ENCODE results near the gene POLA2.

Gene POLA2

GRCh38 chr11:65219930-65220213, 41.9 kb upstream of the POLA2 start:
- no peak overlapping the region for H3K14ac ChIP-seq (ENCODE audit: low read length)
- no peaks in the 10 kb centered on the region for H3K79me1 ChIP-seq (ENCODE audit: low read length)
- H3K4ac ChIP-seq (ENCODE audit: low read depth, low read length): no peak overlapping the region
- no peak overlapping the region for H3K23ac ChIP-seq (ENCODE audit: low read length)
- H3K27me3 ChIP-seq (ENCODE audit: insufficient read depth, low read length): no peaks in the 10 kb centered on the region
- H3K4me3 ChIP-seq (ENCODE audit: low read depth, low read length): no peak overlapping the region
- H3K4me1 ChIP-seq (ENCODE audit: control insufficient read depth in 1 of 2, insufficient read depth in 2 of 2, low read length in 2 of 2): peaks cover 8 to 9% of the 10 kb centered on the region in 2 experiments
- H4K8ac ChIP-seq (ENCODE audit: low read depth, low read length): no peak overlapping the region
- DNase-seq: no peak
- no peak overlapping the region for H2BK5ac ChIP-seq (ENCODE audit: low read depth, low read length, poor library complexity)
- no peak overlapping the region for H4K12ac ChIP-seq (ENCODE audit: low read depth, low read length)
- H3K18ac ChIP-seq (ENCODE audit: low read length): no peak overlapping the region
- no peak overlapping the region for H4K91ac ChIP-seq (ENCODE audit: low read depth, low read length)
- no peak overlapping the region for H2BK120ac ChIP-seq (ENCODE audit: insufficient read depth, low read length, poor library complexity)
- H3K4me2 ChIP-seq (ENCODE audit: low read length): no peak overlapping the region
- H3K36me3 ChIP-seq (ENCODE audit: control insufficient read depth in 1 of 2, insufficient read depth in 2 of 2, low read length in 2 of 2): peaks cover 0 to 3% of the 10 kb centered on the region in 2 experiments
- H2AFZ ChIP-seq (ENCODE audit: insufficient read depth, low read length, poor library complexity): no peak overlapping the region
- peaks cover 4% of the 10 kb centered on the region for H3K9me3 ChIP-seq (ENCODE audit: insufficient read depth, low read depth, low read length)
- H3K9ac ChIP-seq (ENCODE audit: low read length): no peak overlapping the region
- WGBS (ENCODE audit: extremely low coverage, insufficient coverage, insufficient read length): no CpG with 5 or more reads among the region's 3 CpGs
- H2AK5ac ChIP-seq (ENCODE audit: low read length): no peak overlapping the region
- no peak overlapping the region for H3K27ac ChIP-seq (ENCODE audit: low read depth, low read length)
- no peak overlapping the region for H2BK12ac ChIP-seq (ENCODE audit: low read length)
- H3K79me2 ChIP-seq (ENCODE audit: control insufficient read depth, insufficient read depth, low read length, poor library complexity): no peaks in the 10 kb centered on the region

DNA sequence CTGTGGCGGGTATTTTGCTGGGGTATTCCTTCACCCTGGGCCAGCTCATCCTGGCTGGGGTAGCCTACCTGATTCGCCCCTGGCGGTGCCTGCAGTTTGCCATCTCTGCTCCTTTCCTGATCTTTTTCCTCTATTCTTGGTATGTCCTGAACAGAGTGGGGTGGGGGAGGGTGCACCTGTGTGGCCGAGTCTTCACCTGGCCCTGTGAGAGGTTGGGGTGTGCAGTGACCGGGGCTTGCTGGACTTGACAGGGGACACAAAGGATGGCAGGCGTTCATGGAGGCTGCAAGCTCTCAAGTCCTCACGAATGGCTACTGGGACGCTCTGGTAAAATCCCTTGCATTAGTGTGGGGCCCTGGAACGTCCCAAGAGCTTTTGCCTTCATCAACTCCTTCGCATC, 40.7 kb upstream of the POLA2 start:
- Histone ChIP-seq H3K27ac (ENCODE audit: low read depth, low read length) (no peak overlapping the region), H4K91ac (ENCODE audit: low read depth, low read length) (no peak overlapping the region), H3K79me2 (ENCODE audit: control insufficient read depth, insufficient read depth, low read length, poor library complexity) (peaks cover 2% of the 10 kb centered on the region), H3K4me3 (ENCODE audit: low read depth, low read length) (no peak overlapping the region), H3K79me1 (ENCODE audit: low read length) (peaks cover 9% of the 10 kb centered on the region), H2BK120ac (ENCODE audit: insufficient read depth, low read length, poor library complexity) (peak overlapping the region; percentile 24), H3K4me1 (ENCODE audit: control insufficient read depth in 1 of 2, insufficient read depth in 2 of 2, low read length in 2 of 2) (peaks cover 17 to 18% of the 10 kb centered on the region in 2 experiments), H3K36me3 (ENCODE audit: control insufficient read depth in 1 of 2, insufficient read depth in 2 of 2, low read length in 2 of 2) (peaks cover 0 to 3% of the 10 kb centered on the region in 2 experiments), H4K12ac (ENCODE audit: low read depth, low read length) (peak overlapping the region; percentile 26), H3K4me2 (ENCODE audit: low read length) (no peak overlapping the region), H2BK12ac (ENCODE audit: low read length) (no peak overlapping the region), H3K9ac (ENCODE audit: low read length) (no peak overlapping the region), H2AK5ac (ENCODE audit: low read length) (no peak overlapping the region), H2BK5ac (ENCODE audit: low read depth, low read length, poor library complexity) (no peak overlapping the region), H3K4ac (ENCODE audit: low read depth, low read length) (no peak overlapping the region), H3K23ac (ENCODE audit: low read length) (no peak overlapping the region), H3K9me3 (ENCODE audit: insufficient read depth, low read depth, low read length) (peaks cover 4% of the 10 kb centered on the region), H3K27me3 (ENCODE audit: insufficient read depth, low read length) (no peaks in the 10 kb centered on the region), H2AFZ (ENCODE audit: insufficient read depth, low read length, poor library complexity) (no peak overlapping the region), H3K18ac (ENCODE audit: low read length) (no peak overlapping the region), H3K14ac (ENCODE audit: low read length) (no peak overlapping the region), H4K8ac (ENCODE audit: low read depth, low read length) (no peak overlapping the region)
- no peak for DNase-seq
- no CpG with 5 or more reads among the region's 10 CpGs for WGBS (ENCODE audit: extremely low coverage, insufficient coverage, insufficient read length)

GRCh38 chr11:65223011-65223410, 38.8 kb upstream of the POLA2 start:
- Histone ChIP-seq H2BK120ac (ENCODE audit: insufficient read depth, low read length, poor library complexity) (no peak overlapping the region), H3K9ac (ENCODE audit: low read length) (no peak overlapping the region), H3K18ac (ENCODE audit: low read length) (no peak overlapping the region), H3K4ac (ENCODE audit: low read depth, low read length) (no peak overlapping the region), H3K4me3 (ENCODE audit: low read depth, low read length) (no peak overlapping the region), H3K9me3 (ENCODE audit: insufficient read depth, low read depth, low read length) (peaks cover 2% of the 10 kb centered on the region), H2AK5ac (ENCODE audit: low read length) (peak overlapping the region; percentile 53), H3K79me1 (ENCODE audit: low read length) (peaks cover 9% of the 10 kb centered on the region), H2BK5ac (ENCODE audit: low read depth, low read length, poor library complexity) (no peak overlapping the region), H3K27me3 (ENCODE audit: insufficient read depth, low read length) (no peaks in the 10 kb centered on the region), H4K8ac (ENCODE audit: low read depth, low read length) (no peak overlapping the region), H3K4me1 (ENCODE audit: control insufficient read depth in 1 of 2, insufficient read depth in 2 of 2, low read length in 2 of 2) (peaks cover 17 to 18% of the 10 kb centered on the region in 2 experiments), H2AFZ (ENCODE audit: insufficient read depth, low read length, poor library complexity) (no peak overlapping the region), H3K4me2 (ENCODE audit: low read length) (no peak overlapping the region), H4K12ac (ENCODE audit: low read depth, low read length) (no peak overlapping the region), H3K14ac (ENCODE audit: low read length) (no peak overlapping the region), H3K36me3 (ENCODE audit: control insufficient read depth in 1 of 2, insufficient read depth in 2 of 2, low read length in 2 of 2) (peaks cover 0 to 3% of the 10 kb centered on the region in 2 experiments), H3K27ac (ENCODE audit: low read depth, low read length) (no peak overlapping the region), H2BK12ac (ENCODE audit: low read length) (no peak overlapping the region), H4K91ac (ENCODE audit: low read depth, low read length) (no peak overlapping the region), H3K23ac (ENCODE audit: low read length) (no peak overlapping the region), H3K79me2 (ENCODE audit: control insufficient read depth, insufficient read depth, low read length, poor library complexity) (peaks cover 2% of the 10 kb centered on the region)
- no peak for DNase-seq
- WGBS (ENCODE audit: extremely low coverage, insufficient coverage, insufficient read length): no CpG with 5 or more reads among the region's 8 CpGs

DNA sequence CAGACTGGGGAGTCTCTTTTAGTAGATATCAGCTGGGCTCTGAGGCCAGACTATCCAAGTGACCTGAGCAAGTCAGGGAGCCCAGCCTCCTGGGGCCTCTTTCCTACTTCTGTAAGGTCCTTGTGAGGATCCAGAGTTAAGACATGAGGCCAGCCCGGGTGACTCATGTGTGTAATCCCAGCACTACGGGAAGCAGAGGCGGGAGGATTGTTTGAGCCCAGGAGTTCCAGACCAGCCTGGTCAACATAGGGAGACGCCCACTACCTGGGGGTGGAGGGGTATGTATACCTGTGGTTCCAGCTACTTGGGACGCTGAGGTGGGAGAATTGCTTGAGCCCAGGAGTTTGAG, 36.9 kb upstream of the POLA2 start:
- Histone ChIP-seq H3K4me1 (ENCODE audit: control insufficient read depth in 1 of 2, insufficient read depth in 2 of 2, low read length in 2 of 2) (peaks cover 12 to 13% of the 10 kb centered on the region in 2 experiments), H3K27ac (ENCODE audit: low read depth, low read length) (peak overlapping the region; percentile 46), H2BK12ac (ENCODE audit: low read length) (peak overlapping the region; percentile 31), H3K27me3 (ENCODE audit: insufficient read depth, low read length) (no peaks in the 10 kb centered on the region), H3K23ac (ENCODE audit: low read length) (no peak overlapping the region), H3K79me1 (ENCODE audit: low read length) (peaks cover 9% of the 10 kb centered on the region), H2BK5ac (ENCODE audit: low read depth, low read length, poor library complexity) (no peak overlapping the region), H4K91ac (ENCODE audit: low read depth, low read length) (peak overlapping the region; percentile 33), H3K9me3 (ENCODE audit: insufficient read depth, low read depth, low read length) (peaks cover 3% of the 10 kb centered on the region), H3K4me2 (ENCODE audit: low read length) (peak overlapping the region; percentile 94), H2BK120ac (ENCODE audit: insufficient read depth, low read length, poor library complexity) (peak overlapping the region; percentile 1), H2AK5ac (ENCODE audit: low read length) (peak overlapping the region; percentile 3), H2AFZ (ENCODE audit: insufficient read depth, low read length, poor library complexity) (peak overlapping the region; percentile 28), H3K36me3 (ENCODE audit: control insufficient read depth in 1 of 2, insufficient read depth in 2 of 2, low read length in 2 of 2) (peaks cover 0 to 3% of the 10 kb centered on the region in 2 experiments), H3K18ac (ENCODE audit: low read length) (no peak overlapping the region), H4K12ac (ENCODE audit: low read depth, low read length) (no peak overlapping the region), H3K4ac (ENCODE audit: low read depth, low read length) (peak overlapping the region; percentile 44), H3K9ac (ENCODE audit: low read length) (no peak overlapping the region), H3K14ac (ENCODE audit: low read length) (peak overlapping the region; percentile 23), H4K8ac (ENCODE audit: low read depth, low read length) (peak overlapping the region; percentile 97), H3K79me2 (ENCODE audit: control insufficient read depth, insufficient read depth, low read length, poor library complexity) (peaks cover 2% of the 10 kb centered on the region), H3K4me3 (ENCODE audit: low read depth, low read length) (no peak overlapping the region)
- WGBS (ENCODE audit: extremely low coverage, insufficient coverage, insufficient read length): no CpG with 5 or more reads among the region's 5 CpGs
- peak; percentile 48 to 59 for DNase-seq
